T-helper 2 cell treated with Interferon-gamma antibody and Interleukin-4, amounts not matched to agents 100 ng/mL and 5 ng/mL, for 36 hours (primary cell): Measurements from ENCODE around the gene S100A13. TPM values are rescaled to one million over a fixed set of nuclear protein-coding genes. Genes with fewer than 3 reads are reported as not detected.
"Not testable (repeated sequence)": the region's sequence is repeated elsewhere in the genome, so short reads cannot be mapped to it uniquely, and the experiment has no call there.

Experiments used
- intact Hi-C: fragments of 100-400 bp; cut with micrococcal nuclease; formaldehyde crosslinking; loops from one replicate; pipeline ENCODE4 v1.15.1; 2023
- total RNA-seq: library from RNA; stranded (reverse); gene quantifications from 2 replicates; pipeline ENCODE4 v1.2.3, GENCODE V29; 2022

The S100A13 gene
- total RNA-seq, 1 donor from 2014 or later, result 4.1 TPM

DNA sequence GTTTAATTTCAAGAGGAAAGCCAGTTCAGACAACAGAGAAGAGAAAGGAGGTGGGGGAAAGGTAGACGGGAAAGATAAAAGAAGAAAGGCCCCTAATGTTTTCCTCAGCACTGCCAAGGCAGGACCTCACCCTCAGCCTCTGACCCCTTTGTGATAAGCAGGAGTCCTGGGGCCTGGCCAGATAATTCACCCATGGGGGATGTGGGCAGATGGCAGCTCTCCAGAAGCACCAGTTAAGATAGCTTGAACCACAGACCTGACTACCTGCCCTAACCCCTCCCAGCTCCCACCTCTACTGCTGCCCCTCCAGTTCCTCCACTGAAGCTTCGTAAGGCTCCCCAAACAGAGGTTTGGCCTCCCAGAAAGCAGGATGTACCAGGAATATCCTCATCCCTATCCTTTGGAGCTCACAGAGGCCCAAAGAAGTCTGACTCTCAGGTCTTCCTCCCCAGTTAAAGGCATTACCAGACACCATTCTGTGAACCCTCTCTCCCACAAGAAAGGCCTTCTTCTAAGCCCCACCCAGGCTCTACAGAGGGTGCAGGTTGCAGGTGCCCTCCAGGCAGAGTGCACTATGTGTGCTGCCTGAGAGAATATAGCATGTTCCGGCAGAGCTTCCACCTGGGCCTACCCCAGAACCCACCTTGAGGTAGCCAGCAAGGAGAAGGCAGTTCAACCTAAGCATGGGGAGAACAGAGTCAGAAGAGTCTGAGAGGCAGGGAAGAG is 22.0 kb upstream of the S100A13 start:
- intact Hi-C loops, result no loop called here

DNA sequence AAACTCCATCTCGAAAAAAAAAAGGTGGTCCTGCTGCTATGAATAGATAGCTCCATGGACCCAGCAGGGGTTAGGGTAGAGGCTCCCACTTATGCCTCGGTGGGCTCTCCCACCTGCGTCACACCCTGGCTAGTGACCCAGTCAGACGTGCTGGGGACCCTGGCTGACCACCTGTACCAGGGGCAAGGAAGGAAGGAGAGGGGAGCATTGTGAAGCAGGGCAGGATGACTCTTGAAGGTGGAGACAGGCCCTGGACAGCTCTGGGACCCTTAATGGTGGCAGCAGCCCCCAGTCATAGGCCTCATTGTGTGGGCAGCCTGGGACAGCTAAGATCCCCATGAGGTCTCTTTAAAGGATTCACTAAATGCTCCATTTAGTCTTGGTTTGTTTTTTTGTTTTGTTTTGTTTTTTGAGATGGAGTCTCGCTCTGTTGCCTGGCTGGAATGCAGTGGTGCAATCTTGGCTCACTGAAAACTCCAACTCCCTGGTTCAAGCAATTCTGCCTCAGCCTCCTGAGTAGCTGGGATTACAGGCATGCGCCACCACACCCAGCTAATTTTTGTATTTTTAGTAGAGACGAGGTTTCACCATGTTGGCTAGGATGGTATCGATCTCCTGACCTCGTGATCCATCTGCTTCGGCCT is 20.8 kb upstream of the S100A13 start:
- intact Hi-C loops, result no loop called here

DNA sequence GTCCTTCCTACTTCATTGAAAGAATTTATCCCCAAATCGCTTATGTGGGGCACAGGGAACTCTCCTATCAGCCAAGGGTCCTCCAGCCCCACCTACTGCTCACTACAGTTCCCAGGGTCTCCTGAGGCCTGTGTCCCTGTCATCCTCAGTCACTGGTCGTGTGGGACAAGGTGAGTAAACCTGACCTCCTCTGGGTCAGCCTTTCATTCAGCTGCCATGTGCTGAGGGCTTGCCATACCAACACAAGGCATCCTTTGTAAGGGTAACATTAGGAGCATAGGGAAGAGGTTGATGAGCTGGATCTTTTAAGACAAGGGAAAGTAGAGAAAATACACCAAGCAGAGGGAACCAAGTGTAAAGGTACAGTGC is 20.0 kb upstream of the S100A13 start:
- intact Hi-C loops, result no loop called here

DNA sequence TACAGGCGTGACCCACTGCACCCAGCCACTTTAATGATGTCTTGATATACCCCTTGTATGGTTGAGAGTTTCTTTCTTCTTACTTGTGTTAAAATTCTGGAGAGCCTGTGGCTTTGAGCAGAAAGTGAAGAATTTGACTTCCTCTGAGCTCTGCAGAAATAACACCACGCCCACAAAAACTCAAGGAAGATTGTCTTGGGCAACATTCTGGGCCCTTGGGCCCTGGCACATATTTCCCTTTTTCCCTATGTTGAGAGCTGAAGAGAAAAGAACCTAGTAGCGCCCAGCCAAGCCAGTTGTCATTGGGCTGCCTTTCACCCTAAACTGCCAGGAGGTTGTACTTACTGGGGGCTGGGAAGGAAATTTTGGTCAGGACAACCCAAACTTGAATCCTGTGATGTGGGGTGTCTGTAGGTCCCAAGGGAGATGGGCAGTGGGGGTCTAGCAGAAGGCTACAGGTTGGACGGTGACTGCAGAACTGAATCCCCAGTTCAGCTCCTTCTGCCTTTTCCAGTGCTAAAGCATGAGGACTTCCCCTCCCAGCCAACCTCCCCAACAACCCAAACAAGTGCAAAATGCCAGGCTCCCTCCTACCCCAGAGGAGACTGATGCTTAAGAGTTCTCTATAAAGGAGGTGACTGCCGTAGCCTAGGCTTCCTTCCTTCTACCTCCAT is 19.5 kb upstream of the S100A13 start:
- intact Hi-C loops, result no loop called here

DNA sequence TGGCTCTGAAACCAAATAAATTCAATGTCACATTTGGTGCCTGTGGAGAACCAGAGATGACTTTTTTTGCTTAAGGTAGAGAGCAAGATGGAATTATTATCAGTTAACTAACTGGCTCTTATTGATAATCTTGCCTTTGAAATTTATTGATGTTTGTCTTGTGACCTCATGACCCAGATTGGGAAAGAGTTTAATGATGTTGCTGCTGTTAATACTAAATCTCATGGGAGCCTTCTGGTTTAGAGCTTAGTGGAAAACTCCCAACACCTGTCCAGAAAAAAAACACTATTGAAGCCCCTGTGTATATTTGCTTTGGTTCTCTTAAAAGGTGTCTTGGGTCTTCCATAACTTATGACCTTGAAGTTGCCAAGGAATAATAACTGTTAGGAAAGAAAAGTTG is 16.5 kb upstream of the S100A13 start:
- intact Hi-C loops, result no loop called here

DNA sequence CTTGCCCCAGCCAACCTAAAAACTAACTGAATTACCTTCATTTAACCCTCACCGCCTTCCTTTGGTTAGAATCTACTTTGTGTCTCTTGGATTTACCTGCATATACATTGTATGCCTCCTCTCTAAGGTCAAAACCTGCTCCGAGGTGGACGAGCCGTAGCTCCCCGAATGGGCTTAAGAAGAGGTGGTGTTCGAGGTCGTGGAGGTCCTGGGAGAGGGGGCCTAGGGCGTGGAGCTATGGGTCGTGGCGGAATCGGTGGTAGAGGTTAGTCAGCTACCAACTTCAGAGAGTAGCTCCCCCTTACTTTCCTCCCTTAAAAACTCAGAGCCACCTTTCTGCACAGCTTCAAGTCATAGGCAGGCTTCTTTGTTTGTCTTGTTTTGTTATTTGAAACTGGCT is 15.8 kb upstream of the S100A13 start:
- intact Hi-C loops, result no loop called here

DNA sequence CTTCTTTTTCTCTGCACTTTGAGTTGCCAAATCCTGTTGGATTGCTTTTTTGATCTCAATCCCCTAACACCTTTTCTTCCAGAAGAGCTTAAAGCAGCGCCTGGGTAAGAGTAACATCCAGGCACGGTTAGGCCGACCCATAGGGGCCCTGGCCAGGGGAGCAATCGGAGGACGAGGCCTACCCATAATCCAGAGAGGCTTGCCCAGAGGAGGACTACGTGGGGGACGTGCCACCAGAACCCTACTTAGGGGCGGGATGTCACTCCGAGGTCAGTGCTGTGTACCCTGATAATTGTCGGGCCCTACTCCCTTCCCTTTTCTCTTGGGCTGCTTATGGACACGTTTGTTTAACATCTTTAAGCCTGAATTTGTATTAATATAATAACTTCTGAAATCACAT is 14.9 kb upstream of the S100A13 start:
- intact Hi-C loops, result no loop called here

DNA sequence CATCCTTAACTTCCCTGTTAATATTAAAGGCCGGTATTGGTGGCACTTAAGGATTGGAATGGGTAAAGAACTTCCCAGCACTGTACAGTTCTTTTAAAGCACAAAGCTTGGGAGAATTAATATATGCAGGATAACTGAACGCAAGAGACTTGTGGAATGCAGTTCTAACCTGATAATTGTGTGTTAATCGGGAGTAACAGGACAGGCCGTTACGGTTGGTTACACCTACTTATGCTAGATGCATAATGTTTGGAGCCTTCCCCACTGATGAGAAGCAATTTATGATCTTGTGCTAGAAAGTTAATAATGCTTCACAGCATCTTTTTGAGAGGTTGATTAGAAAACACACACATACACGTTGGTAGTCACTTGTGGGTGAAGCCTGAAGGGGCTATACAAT is 13.6 kb upstream of the S100A13 start:
- intact Hi-C loops, result no loop called here

DNA sequence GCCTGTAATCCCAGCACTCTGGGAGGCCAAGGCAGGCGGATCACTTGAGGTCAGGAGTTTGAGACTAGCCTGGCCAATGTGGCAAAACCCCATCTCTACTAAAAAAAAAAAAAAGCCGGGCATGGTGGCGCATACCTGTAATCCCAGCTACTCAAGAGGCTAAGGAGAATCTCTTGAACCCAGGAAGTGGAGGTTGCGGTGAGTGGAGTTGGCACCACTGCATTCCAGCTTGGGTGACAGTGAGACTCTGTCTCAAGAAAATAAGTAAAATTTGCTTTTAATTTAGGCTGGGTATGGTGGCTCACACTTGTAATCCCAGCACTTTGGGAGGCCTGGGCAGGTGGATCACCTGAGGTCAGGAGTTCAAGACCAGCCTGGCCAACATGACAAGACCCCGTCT is 12.9 kb upstream of the S100A13 start:
- intact Hi-C loops, result not testable (repeated sequence)

DNA sequence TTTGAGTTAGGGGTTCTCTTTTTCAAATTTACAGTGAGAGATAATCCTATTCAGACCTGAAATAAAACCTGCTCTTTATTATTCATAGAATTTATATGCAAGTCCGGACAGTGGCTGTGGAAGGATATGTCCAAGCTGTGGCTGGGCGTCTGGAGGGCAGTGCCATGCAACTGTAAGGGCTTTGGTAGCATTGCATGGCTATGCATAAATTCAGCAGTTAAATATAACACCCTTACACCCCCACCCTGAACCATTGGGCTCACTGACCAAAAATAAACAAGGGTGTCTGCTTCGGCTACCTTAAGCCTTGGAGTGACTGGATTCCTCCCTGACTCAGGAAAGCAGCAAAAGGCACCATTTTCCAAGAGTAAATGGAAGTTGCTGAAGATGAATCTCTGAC is 12.0 kb upstream of the S100A13 start:
- intact Hi-C loops, result no loop called here

DNA sequence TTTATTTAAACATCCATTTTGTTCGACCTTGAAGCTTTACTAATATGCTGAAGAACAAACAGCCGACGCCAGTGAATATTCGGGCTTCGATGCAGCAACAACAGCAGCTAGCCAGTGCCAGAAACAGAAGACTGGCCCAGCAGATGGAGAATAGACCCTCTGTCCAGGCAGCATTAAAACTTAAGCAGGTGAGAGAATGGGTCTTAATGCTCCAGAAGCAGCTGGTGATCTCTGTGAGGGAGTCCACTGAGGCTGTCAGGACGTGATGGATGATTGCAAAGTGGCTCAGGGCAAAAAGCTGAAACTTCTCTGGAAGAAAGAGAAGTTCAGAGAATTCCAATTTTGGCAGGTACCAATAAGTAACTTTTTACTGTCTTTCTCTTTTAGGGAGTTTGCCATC is 11.0 kb upstream of the S100A13 start:
- intact Hi-C loops, result no loop called here

DNA sequence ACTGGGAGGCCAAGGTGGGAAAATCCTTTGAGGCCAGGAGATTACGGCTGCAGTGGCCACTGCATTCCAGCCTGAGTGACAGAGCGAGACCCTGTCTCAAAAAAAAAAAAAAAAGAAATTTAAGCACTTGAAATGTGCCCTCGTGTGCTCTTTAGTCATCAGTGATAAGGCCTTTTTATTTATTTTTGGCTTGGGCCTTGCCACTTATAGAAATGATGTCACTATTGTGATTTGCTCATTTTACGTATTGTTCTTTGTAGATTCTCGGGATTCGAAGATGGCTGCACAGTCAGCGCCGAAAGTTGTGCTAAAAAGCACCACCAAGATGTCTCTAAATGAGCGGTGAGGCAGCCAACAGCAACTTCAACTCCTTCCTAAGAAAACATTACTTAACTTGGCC is 9.0 kb upstream of the S100A13 start:
- intact Hi-C loops, result no loop called here

DNA sequence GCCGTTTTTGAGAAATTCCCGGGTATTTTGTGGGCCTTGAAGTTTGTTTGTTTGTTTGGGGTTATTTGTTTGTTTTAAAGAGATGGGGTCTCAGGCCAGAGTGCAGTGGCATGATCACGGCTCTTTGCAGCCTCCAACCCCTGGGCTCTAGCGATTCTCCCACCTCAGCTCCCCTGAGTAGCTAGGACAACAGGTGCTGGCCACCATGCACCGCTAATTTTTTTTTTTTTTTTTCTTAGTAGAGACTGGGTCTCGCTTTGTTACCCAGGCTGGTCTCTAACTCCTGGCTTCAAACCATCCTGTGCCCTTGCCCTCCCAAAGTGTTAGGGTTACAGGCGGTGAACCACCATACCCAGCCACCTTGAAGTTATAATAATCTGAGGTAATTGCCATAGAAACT is 8.6 kb upstream of the S100A13 start:
- intact Hi-C loops, result loop anchor here (2.0 kb wide), 1 partner anchor 93 kb away; the partner anchor contains the start of gene INTS3

DNA sequence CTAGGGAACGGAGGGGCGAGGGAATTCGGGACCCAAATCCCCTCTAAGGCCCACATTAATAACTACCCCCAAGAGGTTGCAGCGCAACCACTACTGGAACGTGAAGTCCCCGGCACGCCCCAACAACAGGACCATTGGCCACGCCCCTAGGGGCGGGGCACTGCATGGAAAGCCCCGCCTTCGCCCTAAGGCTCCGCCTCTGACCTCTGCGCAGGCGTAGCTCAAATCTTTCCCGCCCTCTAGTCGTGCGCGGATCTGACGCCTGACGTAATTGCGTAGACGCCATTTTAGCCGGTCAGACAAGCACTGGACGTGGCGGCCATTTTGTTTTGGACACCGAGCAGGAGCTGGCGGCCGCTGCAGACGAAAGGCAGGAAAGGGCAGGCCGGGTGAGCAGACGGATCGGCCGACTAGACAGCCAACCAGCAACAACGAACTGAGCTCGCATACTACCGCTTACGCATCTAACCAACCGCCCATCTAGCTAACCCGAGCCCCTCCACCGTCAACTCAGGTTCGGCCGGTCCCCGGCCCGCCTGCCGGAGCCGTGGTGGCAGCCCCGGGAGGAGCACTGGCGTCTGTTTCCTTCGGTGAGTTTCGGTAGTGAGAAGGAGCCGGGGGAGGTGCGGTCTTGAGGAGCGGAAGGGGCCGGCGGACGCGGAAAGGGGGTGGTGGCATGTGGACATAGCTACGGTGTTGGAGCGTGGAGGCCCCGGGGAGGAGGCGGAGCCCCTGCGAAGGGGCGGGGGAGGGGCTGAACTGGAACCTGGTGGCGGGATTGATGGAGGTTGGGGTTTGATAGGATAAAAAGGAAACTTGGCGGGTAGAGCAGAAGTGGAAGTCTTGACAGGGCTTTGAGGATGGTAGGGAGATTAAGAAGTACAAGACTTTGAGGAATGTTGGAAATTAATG is 6.7 kb upstream of the S100A13 start, which contains the start of gene CHTOP:
Gene CHTOP (plus strand): TSS at position 313 of the 912 bp plus-strand sequence. CDS start 2,523 bp downstream, outside the sequence.
- intact Hi-C loops, result loop anchor here (1.0 to 2.0 kb wide), 4 partner anchors 24 to 99 kb away; partner anchors contain the start of genes INTS3, S100A6 and SNAPIN

DNA sequence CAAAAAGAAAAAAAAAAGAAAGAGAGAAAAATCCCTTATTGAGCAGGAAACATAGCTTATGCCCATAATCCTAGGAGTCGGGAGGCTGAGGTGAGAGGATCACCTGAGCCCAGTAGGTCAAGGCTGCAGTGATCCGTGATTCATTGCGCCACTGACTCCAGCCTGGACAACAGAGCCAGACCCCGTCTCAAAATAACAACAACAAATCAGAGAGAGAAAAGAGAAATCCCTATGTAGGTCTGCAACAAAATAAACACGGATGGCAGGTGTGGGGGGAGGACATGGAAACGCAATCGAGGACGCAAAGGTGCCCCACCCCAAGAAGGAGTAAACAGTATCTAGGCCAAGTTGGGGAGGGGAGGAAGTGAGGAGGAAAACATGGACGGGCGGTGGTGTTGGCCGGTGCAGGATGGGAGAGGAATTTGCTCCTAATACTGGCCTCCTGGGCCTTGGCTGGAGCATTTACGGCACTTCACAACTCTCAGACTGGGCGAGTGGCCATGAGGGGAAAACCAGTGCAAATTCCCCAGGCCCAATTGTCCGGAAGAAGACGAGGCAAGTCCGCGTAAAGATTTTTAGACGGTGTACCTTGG is 6.0 kb upstream of the S100A13 start:
- intact Hi-C loops, result loop anchor here (1.0 kb wide), 1 partner anchor 98 kb away; the partner anchor contains the start of gene S100A6

DNA sequence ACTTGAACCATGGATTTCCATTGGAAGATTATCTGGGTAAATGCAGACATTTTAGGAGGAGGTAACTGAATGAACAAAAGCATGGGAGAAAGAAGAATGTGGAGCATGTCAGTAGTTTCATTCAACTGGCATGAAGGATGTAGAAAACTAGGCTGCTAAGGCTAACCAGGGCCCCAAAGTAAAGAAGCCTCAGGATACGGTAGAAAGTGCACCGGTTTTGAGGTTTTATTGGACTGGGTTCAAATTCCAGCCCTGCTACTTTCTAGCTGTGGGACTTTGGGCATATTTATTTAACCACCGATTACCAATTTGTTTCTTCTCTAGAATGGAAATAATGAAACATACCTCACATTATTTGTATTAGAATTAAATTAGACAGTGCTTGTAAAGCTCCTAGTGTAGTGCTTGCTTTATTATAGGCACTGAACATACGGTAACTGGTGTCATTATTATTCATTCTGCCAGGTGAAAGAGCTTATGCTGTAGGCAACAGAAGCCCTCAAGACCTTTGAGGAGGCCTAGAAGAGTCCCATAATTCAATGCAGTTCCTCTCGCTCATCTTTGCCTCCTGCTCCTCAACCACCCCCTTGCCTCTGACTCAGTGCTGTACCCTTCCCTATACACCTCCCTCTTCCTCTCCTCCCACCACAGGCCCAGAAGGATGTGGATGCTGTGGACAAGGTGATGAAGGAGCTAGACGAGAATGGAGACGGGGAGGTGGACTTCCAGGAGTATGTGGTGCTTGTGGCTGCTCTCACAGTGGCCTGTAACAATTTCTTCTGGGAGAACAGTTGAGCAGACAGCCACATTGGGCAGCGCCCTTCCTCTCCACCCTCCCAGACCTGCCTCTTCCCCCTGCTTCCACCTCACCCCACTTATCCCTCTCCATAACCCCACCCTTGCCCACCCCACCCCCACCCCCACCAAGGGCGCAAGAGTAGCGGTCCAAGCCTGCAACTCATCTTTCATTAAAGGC is 4.0 kb upstream of the S100A13 start:
- intact Hi-C loops, result no loop called here

DNA sequence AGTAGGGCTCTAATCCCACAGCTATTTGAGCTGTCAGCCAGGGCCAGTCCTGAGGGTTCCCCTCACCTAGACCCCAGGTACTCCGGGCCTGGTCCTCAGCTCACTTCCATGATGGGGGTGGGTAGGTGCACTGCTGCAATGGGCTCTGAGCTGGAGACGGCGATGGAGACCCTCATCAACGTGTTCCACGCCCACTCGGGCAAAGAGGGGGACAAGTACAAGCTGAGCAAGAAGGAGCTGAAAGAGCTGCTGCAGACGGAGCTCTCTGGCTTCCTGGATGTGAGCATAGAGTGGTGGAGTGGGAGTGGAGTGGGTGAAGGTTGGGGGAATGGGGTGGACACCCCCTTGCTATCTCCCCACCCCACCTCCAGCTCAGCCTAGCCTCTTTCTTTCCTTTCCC is 3.1 kb upstream of the S100A13 start:
- intact Hi-C loops, result no loop called here

DNA sequence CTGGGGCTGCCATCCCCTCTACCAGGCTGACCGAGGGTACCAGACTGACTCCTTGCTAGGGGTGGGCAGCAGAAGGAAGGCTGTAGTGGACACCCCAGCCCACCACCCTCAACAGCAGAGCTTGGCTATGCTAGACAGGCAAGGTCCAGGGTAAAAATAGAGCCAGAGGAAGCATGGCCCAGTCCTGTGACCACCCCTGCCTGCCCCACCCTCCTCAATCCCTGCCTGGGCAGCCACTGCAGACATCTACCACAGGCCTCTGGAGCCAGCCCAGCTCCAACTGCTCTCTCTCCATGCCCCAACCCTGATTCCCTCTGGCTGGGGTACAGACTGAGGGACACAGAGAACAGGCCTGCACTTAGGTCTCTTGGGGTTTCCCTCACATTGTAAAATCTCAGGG is 2.7 kb upstream of the S100A13 start:
- intact Hi-C loops, result no loop called here

DNA sequence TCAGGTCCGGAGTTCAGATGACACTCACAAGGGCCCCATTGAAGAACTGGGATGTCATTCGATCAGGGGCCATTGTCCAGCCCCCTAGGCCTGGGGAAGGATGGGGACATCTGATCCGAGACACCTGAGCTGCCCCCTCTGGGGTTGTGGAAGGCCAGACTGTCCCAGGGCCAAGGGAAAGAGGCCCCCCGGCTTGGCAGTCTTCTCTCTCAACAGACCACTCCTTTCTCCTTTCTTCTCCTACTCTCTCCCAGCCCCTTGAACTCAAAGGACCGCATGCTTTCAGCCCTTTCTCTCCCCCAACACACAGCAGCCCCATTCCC is 2.0 kb upstream of the S100A13 start:
- intact Hi-C loops, result no loop called here
